Activated CD8-positive, alpha-beta T cell treated with anti-CD3 and anti-CD28 coated beads for 36 hours (primary cell): ENCODE data around the gene UBR2. TPM values are rescaled to one million over a fixed set of nuclear protein-coding genes. Genes with fewer than 3 reads are reported as not detected.
"Not testable (repeated sequence)": the region's sequence is repeated elsewhere in the genome, so short reads cannot be mapped to it uniquely, and the experiment has no call there.

Experiments used
- ATAC-seq: fragments of 200-7000 bp; cut with Tn5 transposase; one replicate; pipeline ENCODE4 v1.10.0; 2021; ENCODE audit warnings: mild to moderate bottlenecking, moderate library complexity
- CTCF ChIA-PET: fragments of 350-600 bp; sonication (Branson Sonifier 250); formaldehyde crosslinking; loops from one replicate; lab custom pipeline; 2021; ENCODE audit warnings: antibody characterized with exemption; lab: Charles Lee
- POLR2A ChIA-PET: fragments of 350-600 bp; sonication (Branson Sonifier 250); formaldehyde crosslinking; loops from one replicate; lab custom pipeline; 2021; ENCODE audit warnings: antibody characterized with exemption; lab: Charles Lee
- DNase-seq: peaks from one replicate; pipeline ENCODE4 v3.0.0-alpha.2; 2020
- H3K27ac Mint-ChIP-seq: one replicate; pipeline ENCODE4 v1.8.0; 2021; ENCODE audit warnings: mild to moderate bottlenecking, mixed read lengths
- H3K27me3 Mint-ChIP-seq: one replicate; pipeline ENCODE4 v1.8.0; 2021; ENCODE audit warnings: mixed read lengths
- H3K36me3 Mint-ChIP-seq: one replicate; pipeline ENCODE4 v1.8.0; 2021; ENCODE audit warnings: low read depth, mixed read lengths
- H3K4me1 Mint-ChIP-seq: one replicate; pipeline ENCODE4 v1.8.0; 2021; ENCODE audit warnings: low read depth, mixed read lengths
- H3K4me3 Mint-ChIP-seq: one replicate; pipeline ENCODE4 v1.8.0; 2021; ENCODE audit warnings: mild to moderate bottlenecking, moderate library complexity, mixed read lengths
- H3K9me3 Mint-ChIP-seq: one replicate; pipeline ENCODE4 v1.8.0; 2021; ENCODE audit warnings: mixed read lengths
- CTCF ChIP-seq: fragments of 200-600 bp; IDR thresholded peaks from one replicate; pipeline ENCODE4 v1.8.0; 2022; ENCODE audit warnings: antibody characterized with exemption, mild to moderate bottlenecking
- intact Hi-C: fragments of 100-400 bp; cut with micrococcal nuclease; formaldehyde crosslinking; loops from one replicate; pipeline ENCODE4 v1.10.0; 2022
- total RNA-seq, 2 experiments: library from RNA; stranded (reverse); gene quantifications; one replicate each; pipeline ENCODE4 v1.2.3, GENCODE V29; 2021

The UBR2 gene
- total RNA-seq, 2 experiments from 2014 or later, result 24.5 to 25.8 TPM

GRCh38 chr6:42727087-42727611 is 163.3 kb downstream of the UBR2 start:
- no peaks in the 10 kb centered on the region for H3K27me3 Mint-ChIP-seq
- peak; percentile 10 for DNase-seq
- ATAC-seq, result no peak
- H3K4me1 Mint-ChIP-seq, result peaks cover 16% of the 10 kb centered on the region
- no peaks in the 10 kb centered on the region for H3K9me3 Mint-ChIP-seq
- peaks cover 2% of the 10 kb centered on the region for H3K36me3 Mint-ChIP-seq
- H3K27ac Mint-ChIP-seq, result peak overlapping the region; percentile 96
- POLR2A ChIA-PET, result interaction anchor here (0.9 to 1.9 kb wide), 8 partner anchors 16 to 163 kb away, joined by 3 to 10 read pairs (median 5); partner anchors contain the start of genes TBCC and UBR2
- no peak for TF ChIP-seq CTCF
- intact Hi-C loops, result loop anchor here (2.0 kb wide), 1 partner anchor 66 kb away; no protein-coding TSS in a partner anchor
- CTCF ChIA-PET, result interaction anchor here (0.9 to 3.2 kb wide), 25 partner anchors 10 to 410 kb away, joined by 3 to 89 read pairs (median 6); partner anchors contain the start of genes RPL7L1, TBCC and UBR2
- peak overlapping the region; percentile 75 for H3K4me3 Mint-ChIP-seq

GRCh38 chr6:42727627-42728026 is 163.8 kb downstream of the UBR2 start:
- peak overlapping the region; percentile 75 for H3K4me3 Mint-ChIP-seq
- peaks cover 16% of the 10 kb centered on the region for H3K4me1 Mint-ChIP-seq
- ChIA-PET CTCF (interaction anchor here (0.9 to 3.2 kb wide), 12 partner anchors 10 to 246 kb away, joined by 3 to 89 read pairs (median 8); partner anchors contain the start of genes RPL7L1 and TBCC), POLR2A (interaction anchor here (0.6 to 1.9 kb wide), 8 partner anchors 15 to 164 kb away, joined by 3 to 10 read pairs (median 5); partner anchors contain the start of genes TBCC and UBR2)
- no peak for TF ChIP-seq CTCF
- H3K27ac Mint-ChIP-seq, result peak overlapping the region; percentile 96
- ATAC-seq (no peak), DNase-seq (no peak)
- peaks cover 2% of the 10 kb centered on the region for H3K36me3 Mint-ChIP-seq
- H3K27me3 Mint-ChIP-seq, result no peaks in the 10 kb centered on the region
- intact Hi-C loops, result loop anchor here (2.0 kb wide), 1 partner anchor 67 kb away; no protein-coding TSS in a partner anchor
- no peaks in the 10 kb centered on the region for H3K9me3 Mint-ChIP-seq

GRCh38 chr6:42729731-42730130 is 165.9 kb downstream of the UBR2 start:
- CTCF ChIA-PET, result interaction anchor here (1.4 to 2.7 kb wide), 2 partner anchors 19 to 68 kb away, joined by 11 to 14 read pairs; no protein-coding TSS in a partner anchor

GRCh38 chr6:42733867-42734481 is 170.1 kb downstream of the UBR2 start:
- ATAC-seq, H3K27me3 Mint-ChIP-seq, H3K36me3 Mint-ChIP-seq, H3K9me3 Mint-ChIP-seq, intact Hi-C loops, DNase-seq, H3K4me3 Mint-ChIP-seq, H3K4me1 Mint-ChIP-seq, H3K27ac Mint-ChIP-seq: not testable (repeated sequence)
- ChIA-PET CTCF (interaction anchor here (0.8 kb wide), 1 partner anchor 41 kb away, joined by 3 read pairs; no protein-coding TSS in a partner anchor), POLR2A (interaction anchor here (0.6 kb wide), 2 partner anchors 50 to 170 kb away, joined by 3 read pairs; no protein-coding TSS in a partner anchor)

More at GRCh38 chr6:42729731-42730130, 165.9 kb downstream of the UBR2 start:
- no peak for TF ChIP-seq CTCF
- intact Hi-C loops, result no loop called here
- Mint-ChIP-seq H3K27ac (no peak overlapping the region), H3K9me3 (no peaks in the 10 kb centered on the region), H3K36me3 (peaks cover 2% of the 10 kb centered on the region), H3K4me1 (peaks cover 16% of the 10 kb centered on the region), H3K4me3 (no peak overlapping the region), H3K27me3 (no peaks in the 10 kb centered on the region)
- ATAC-seq, result no peak
- no peak for DNase-seq
- POLR2A ChIA-PET, result interaction anchor here (0.5 to 1.2 kb wide), 3 partner anchors 16 to 105 kb away, joined by 3 to 6 read pairs (median 3); partner anchors contain the start of gene TBCC

- no peaks in the 10 kb centered on the region for H3K9me3 Mint-ChIP-seq
- ChIA-PET CTCF (interaction anchor here (1.8 kb wide), 1 partner anchor 10 kb away, joined by 4 read pairs; the partner anchor contains the start of gene TBCC), POLR2A (no interaction called here)
- no peaks in the 10 kb centered on the region for H3K4me1 Mint-ChIP-seq
- H3K27me3 Mint-ChIP-seq, result no peaks in the 10 kb centered on the region
- ATAC-seq (no peak), DNase-seq (no peak)
- no peak overlapping the region for H3K4me3 Mint-ChIP-seq
- intact Hi-C loops, result no loop called here
- no peaks in the 10 kb centered on the region for H3K36me3 Mint-ChIP-seq
- no peak overlapping the region for H3K27ac Mint-ChIP-seq
- no peak for TF ChIP-seq CTCF
Observed at GRCh38 chr6:42735976-42736375, 172.1 kb downstream of the UBR2 start.
